ENCODE results near the gene SPINK1.
"Not testable (repeated sequence)": the region's sequence is repeated elsewhere in the genome, so short reads cannot be mapped to it uniquely, and the experiment has no call there.

Gene SPINK1

GRCh38 chr5:147854331-147854730 is 22.9 kb upstream of the SPINK1 start:
- no peak for DNase-seq

GRCh38 chr5:147853372-147853987 is 22.0 kb upstream of the SPINK1 start:
- DNase-seq: no peak

GRCh38 chr5:147852365-147852764 is 20.9 kb upstream of the SPINK1 start:
- DNase-seq: no peak

GRCh38 chr5:147851578-147851977 is 20.1 kb upstream of the SPINK1 start:
- DNase-seq: no peak

- DNase-seq: no peak
Measured at GRCh38 chr5:147849226-147849625, 17.8 kb upstream of the SPINK1 start.

- DNase-seq: no peak
Measured at GRCh38 chr5:147845618-147846017, 14.1 kb upstream of the SPINK1 start.

- DNase-seq: no peak
Measured at GRCh38 chr5:147844846-147845245, 13.4 kb upstream of the SPINK1 start.

- no peak for DNase-seq
Measured at GRCh38 chr5:147842869-147843268, 11.4 kb upstream of the SPINK1 start.

GRCh38 chr5:147836439-147836838 is 5.0 kb upstream of the SPINK1 start:
- DNase-seq: no peak

- DNase-seq: no peak
Measured at GRCh38 chr5:147835386-147835798, 3.9 kb upstream of the SPINK1 start.

- no peak for DNase-seq
Measured at GRCh38 chr5:147832541-147832940, 1.1 kb upstream of the SPINK1 start.

GRCh38 chr5:147830035-147830434 is 1.4 kb downstream of the SPINK1 start:
- DNase-seq: no peak

- not testable (repeated sequence) for DNase-seq
Measured at GRCh38 chr5:147827017-147827416, 4.5 kb downstream of the SPINK1 start.

- DNase-seq: no peak
Measured at GRCh38 chr5:147826361-147826760, 5.1 kb downstream of the SPINK1 start.

GRCh38 chr5:147822686-147823491 is 8.6 kb downstream of the SPINK1 start:
- DNase-seq: peak; percentile 86 to 88

- not testable (repeated sequence) for DNase-seq
Measured at GRCh38 chr5:147822222-147822621, 9.2 kb downstream of the SPINK1 start.

GRCh38 chr5:147821766-147822165 is 9.7 kb downstream of the SPINK1 start:
- peak; percentile 43 to 59 for DNase-seq

GRCh38 chr5:147819261-147819770 is 12.2 kb downstream of the SPINK1 start:
- peak; percentile 29 to 32 for DNase-seq

- DNase-seq: peak; percentile 91 to 95
Measured at GRCh38 chr5:147818290-147818689, 13.2 kb downstream of the SPINK1 start.

GRCh38 chr5:147813696-147814095 is 17.8 kb downstream of the SPINK1 start:
- no peak for DNase-seq

GRCh38 chr5:147809830-147810666 is 21.4 kb downstream of the SPINK1 start:
- no peak for DNase-seq

- DNase-seq: peak; percentile 89 to 99
Measured at GRCh38 chr5:147805030-147805454, 26.4 kb downstream of the SPINK1 start.

- DNase-seq: no peak
Measured at GRCh38 chr5:147804334-147804733, 27.1 kb downstream of the SPINK1 start.
